HG02610 (cell line): ENCODE results near the gene ICAM1.
"Not testable (repeated sequence)": the region's sequence is repeated elsewhere in the genome, so short reads cannot be mapped to it uniquely, and the experiment has no call there.

Source experiments
- ATAC-seq: cut with Tn5 transposase; IDR thresholded peaks from one replicate; pipeline ENCODE4 v1.9.1; 2021; ENCODE audit warnings: mild to moderate bottlenecking, moderate library complexity; ENCODE audit not compliant: unreplicated experiment

The ICAM1 gene

GRCh38 chr19:10270616-10271394 lies at the start of gene ICAM1:
TSS of gene ICAM1 (plus strand) at chr19:10271120. CDS start at chr19:10271160, 40 bp downstream.
- peak; percentile 41 for ATAC-seq

DNA sequence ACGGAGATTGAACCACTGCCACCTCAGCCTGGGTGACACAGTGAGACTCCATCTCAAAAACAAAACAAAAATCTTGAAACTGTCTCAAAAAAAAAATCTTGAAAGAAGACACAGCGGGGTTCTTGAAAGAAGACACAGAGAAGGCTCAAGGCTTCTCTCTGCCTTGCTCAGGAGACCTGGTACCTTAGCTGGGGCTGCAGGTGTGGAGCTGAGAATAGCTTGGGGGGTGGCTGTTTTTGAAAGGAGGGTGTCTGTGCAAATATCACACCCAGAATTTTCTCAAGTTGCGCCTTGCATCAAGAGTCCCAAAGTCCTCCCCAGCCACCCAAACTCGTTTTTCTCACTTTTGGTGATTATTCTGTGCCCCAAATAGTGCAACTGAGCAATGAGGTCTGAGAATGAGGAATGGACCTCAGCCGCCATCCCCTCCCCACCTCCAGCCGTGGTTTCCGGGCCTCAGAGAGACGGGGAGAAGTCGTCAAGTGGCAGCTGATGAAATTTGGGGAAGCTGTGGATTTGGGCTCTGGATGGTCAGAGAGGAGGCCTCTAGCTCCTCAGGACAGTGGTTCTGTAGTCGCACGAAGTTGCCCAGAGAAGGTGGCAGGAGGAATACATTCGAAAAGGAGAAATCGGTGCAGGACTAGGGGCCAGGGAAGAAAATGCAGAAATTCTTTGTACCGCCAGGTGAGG lies 48.6 kb upstream of the ICAM1 start:
- ATAC-seq: no peak

GRCh38 chr19:10223488-10224213 lies 47.3 kb upstream of the ICAM1 start:
- ATAC-seq: no peak

GRCh38 chr19:10224337-10224736 lies 46.6 kb upstream of the ICAM1 start:
- no peak for ATAC-seq

GRCh38 chr19:10226021-10226375 lies 44.9 kb upstream of the ICAM1 start:
- no peak for ATAC-seq

- ATAC-seq: no peak
Observed at GRCh38 chr19:10226376-10227025, 44.4 kb upstream of the ICAM1 start.

- ATAC-seq: no peak
Observed at GRCh38 chr19:10227026-10227971, 43.6 kb upstream of the ICAM1 start.

DNA sequence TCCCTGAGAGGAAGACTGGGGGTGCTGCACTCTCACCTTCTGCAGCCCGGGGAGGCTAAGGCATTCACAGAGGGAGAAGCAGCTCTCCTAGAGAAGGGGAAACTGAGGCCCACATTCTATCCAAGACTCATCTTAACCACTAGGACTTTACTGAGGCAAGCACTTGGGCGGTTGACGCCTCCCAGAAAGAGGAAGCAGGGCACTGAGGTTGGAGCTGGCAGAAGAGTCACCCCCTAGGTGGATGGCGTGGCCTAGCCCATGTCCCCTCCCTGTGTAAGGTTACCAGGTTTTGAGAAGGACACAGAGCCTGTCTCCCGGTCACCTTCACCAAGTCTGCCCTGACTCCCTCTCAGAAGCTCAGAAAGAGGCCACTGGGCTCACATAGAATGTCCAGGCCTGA lies 42.5 kb upstream of the ICAM1 start:
- ATAC-seq: no peak

DNA sequence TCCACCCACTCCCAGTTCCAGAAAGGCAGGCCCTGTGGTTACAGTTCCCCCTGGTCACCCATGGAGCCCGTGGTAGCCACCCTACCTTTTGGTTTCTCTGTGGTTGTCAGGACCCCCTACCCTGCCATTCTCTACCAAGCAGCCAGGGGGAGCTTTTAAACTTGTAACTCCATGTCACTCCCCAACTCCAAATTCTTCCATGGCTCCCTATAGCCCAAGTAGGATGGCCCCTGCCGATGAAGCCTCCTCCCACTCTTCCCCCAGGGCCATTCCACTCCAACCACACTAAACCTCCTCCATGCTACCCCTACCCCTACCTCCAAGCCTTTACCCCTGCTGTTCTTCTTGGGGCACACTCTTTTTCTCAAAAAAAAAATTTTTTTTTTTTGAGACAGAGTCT lies 42.0 kb upstream of the ICAM1 start:
- ATAC-seq: no peak

DNA sequence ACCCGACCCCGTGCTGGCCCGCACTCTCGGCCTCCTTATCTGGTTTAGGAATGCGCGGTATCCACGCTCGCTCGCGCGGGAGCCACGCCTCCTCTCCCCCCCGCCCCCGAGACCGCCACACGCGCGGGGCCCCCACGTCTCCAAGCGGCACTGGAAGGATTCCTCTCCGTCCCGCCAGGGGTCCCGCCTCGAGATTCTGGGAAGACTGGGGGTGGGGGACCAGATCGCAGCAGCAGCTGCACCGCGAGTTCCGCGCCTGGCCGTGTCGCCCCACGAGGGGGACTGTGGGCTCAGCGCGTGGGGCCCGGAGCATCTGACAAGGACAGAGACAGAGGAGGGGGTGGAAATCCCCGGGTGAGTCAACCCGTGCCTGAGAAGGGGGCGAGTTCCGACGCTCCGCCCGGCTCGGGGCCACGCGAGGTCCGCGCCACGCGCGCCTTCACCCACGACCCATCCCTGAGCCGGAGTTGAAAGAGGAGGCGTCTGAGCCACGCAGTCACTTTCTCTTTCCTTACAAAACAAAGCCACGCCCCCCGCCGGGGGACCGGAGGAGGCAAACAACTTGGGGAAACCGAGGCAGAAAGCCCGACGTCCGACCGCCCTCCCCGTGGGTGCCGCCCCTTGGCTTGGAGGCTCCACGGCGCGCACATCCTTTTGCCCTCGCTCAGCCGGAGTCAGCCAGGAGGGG lies 40.6 kb upstream of the ICAM1 start:
- ATAC-seq: no peak

GRCh38 chr19:10230861-10231611 lies 39.9 kb upstream of the ICAM1 start, which contains the start of gene S1PR2:
TSS of gene S1PR2 (minus strand) at chr19:10231331. CDS start at chr19:10224905, 6,426 bp downstream.
- ATAC-seq: peak; percentile 35

GRCh38 chr19:10231612-10232228 lies 39.2 kb upstream of the ICAM1 start:
- no peak for ATAC-seq

GRCh38 chr19:10233946-10234345 lies 37.0 kb upstream of the ICAM1 start:
- no peak for ATAC-seq

DNA sequence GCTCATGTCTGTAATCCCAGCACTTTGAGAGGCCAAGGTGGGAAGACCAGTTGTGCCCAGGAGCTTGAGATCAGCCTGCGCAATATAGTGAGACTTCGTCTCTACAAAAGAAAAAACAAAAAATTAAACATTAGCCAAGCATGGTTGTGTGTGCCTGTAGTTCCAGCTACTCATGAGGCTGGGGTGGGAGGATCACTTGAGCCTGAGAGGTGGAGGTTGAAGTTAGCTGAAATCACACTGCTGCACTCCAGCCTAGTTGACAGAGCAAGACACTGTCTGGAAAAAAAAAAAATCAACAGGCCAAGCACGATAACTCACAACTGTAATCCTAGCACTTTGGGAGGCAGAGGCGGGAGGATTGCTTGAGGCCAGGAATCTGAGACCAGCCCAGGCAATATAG lies 35.9 kb upstream of the ICAM1 start:
- no peak for ATAC-seq

GRCh38 chr19:10235409-10235808 lies 35.5 kb upstream of the ICAM1 start:
- not testable (repeated sequence) for ATAC-seq

DNA sequence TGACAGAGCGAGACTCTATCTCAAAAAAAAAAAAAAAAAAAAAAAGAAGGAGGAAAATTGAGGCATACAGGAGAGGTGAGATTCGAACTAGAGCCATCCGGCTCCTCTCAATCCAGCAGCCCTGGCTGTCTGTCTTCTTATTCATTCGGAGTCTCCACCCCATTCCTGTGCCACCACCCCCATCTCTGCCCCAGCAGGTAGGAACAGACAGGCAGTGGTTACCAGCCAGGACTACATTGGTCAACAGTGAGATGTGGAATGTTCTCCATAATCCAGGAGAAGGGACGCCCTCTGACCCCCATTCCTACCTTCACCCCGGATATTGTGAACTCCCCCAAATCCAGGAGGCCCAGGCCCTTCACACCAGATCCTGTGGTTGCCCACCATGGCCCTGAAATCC lies 33.2 kb upstream of the ICAM1 start:
- no peak for ATAC-seq

DNA sequence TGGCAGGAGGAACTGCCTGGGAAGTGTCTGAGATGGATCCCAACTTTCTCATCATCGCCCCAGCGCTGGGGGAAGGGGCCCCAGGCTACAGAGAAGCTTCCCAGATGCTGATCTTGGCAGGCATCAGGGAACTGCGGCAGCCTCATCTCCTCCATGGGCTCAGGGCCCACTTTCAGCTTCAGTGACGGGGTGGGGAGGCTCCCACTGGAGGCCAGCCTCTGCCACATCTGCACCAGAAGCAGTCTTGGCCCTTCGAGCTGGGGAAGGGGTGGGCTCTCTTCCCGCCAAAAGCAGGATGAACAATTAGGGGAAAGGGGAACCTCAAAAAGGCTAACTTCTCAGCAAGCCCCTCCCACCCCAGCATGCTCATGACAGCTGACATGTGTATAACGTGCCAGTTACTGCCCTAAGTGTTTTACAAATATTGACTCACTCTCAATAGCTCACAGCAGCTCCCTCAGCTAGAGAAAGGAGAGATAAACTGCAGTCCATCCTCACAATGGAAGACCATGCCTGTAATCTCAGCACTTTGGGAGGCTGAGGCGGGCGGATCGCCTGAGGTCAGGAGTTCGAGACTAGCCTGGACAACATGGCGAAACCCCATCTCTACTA lies 32.6 kb upstream of the ICAM1 start:
- ATAC-seq: no peak
